ENCODE data around the gene ATG7. TPM values are rescaled to one million over a fixed set of nuclear protein-coding genes. Genes with fewer than 3 reads are reported as not detected.

The ATG7 gene
- total RNA-seq, 1 donor from 2014 or later = 31.3 TPM

GRCh38 chr3:11245827-11246662 is 26.2 kb upstream of the ATG7 start:
- DNase-seq (ENCODE audit: low read depth) = no peak

DNA sequence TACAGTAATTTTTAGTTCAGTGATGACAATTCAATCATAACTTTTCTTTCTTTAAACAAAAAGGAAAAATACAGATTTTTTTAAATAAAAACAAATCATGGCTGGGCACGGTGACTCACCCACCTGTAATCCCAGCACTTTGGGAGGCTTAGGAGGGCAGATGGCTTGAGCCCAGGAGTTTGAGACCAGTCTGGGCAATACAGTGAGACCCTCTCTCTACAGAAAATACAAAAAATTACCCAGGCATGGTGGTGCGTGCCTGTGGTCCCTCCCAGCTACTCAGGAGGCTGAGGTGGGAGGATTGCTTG is 25.6 kb upstream of the ATG7 start:
- no peak for DNase-seq (ENCODE audit: low read depth)
- Histone ChIP-seq H3K4me3 (ENCODE audit: low read depth, low read length) (no peak overlapping the region), H3K27me3 (ENCODE audit: control insufficient read depth, insufficient read depth, low read length) (no peaks in the 10 kb centered on the region), H3K36me3 (ENCODE audit: control insufficient read depth, insufficient read depth, low read length) (no peaks in the 10 kb centered on the region)
- TF ChIP-seq, protein P1, sequence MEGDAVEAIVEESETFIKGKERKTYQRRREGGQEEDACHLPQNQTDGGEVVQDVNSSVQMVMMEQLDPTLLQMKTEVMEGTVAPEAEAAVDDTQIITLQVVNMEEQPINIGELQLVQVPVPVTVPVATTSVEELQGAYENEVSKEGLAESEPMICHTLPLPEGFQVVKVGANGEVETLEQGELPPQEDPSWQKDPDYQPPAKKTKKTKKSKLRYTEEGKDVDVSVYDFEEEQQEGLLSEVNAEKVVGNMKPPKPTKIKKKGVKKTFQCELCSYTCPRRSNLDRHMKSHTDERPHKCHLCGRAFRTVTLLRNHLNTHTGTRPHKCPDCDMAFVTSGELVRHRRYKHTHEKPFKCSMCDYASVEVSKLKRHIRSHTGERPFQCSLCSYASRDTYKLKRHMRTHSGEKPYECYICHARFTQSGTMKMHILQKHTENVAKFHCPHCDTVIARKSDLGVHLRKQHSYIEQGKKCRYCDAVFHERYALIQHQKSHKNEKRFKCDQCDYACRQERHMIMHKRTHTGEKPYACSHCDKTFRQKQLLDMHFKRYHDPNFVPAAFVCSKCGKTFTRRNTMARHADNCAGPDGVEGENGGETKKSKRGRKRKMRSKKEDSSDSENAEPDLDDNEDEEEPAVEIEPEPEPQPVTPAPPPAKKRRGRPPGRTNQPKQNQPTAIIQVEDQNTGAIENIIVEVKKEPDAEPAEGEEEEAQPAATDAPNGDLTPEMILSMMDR (IDR thresholded peaks at IDR 0.05; ENCODE audit: insufficient read depth, low read length, poor library complexity, severe bottlenecking) = no peak

More at GRCh38 chr3:11245827-11246662, 26.2 kb upstream of the ATG7 start:
- TF ChIP-seq, protein P1 (IDR thresholded peaks at IDR 0.05; ENCODE audit: insufficient read depth, low read length, poor library complexity, severe bottlenecking) = no peak
- Histone ChIP-seq H3K4me3 (ENCODE audit: low read depth, low read length) (no peak overlapping the region), H3K36me3 (ENCODE audit: control insufficient read depth, insufficient read depth, low read length) (no peaks in the 10 kb centered on the region), H3K27me3 (ENCODE audit: control insufficient read depth, insufficient read depth, low read length) (no peaks in the 10 kb centered on the region)

- TF ChIP-seq, protein P1 (IDR thresholded peaks at IDR 0.05; ENCODE audit: insufficient read depth, low read length, poor library complexity, severe bottlenecking) = no peak
- Histone ChIP-seq H3K4me3 (ENCODE audit: low read depth, low read length) (no peak overlapping the region), H3K36me3 (ENCODE audit: control insufficient read depth, insufficient read depth, low read length) (no peaks in the 10 kb centered on the region), H3K27me3 (ENCODE audit: control insufficient read depth, insufficient read depth, low read length) (no peaks in the 10 kb centered on the region)
- DNase-seq (ENCODE audit: low read depth) = no peak
These were observed 24.8 kb upstream of the ATG7 start for GRCh38 chr3:11247362-11247761.

GRCh38 chr3:11248596-11248995 is 23.6 kb upstream of the ATG7 start:
- Histone ChIP-seq H3K36me3 (ENCODE audit: control insufficient read depth, insufficient read depth, low read length) (no peaks in the 10 kb centered on the region), H3K27me3 (ENCODE audit: control insufficient read depth, insufficient read depth, low read length) (no peaks in the 10 kb centered on the region), H3K4me3 (ENCODE audit: low read depth, low read length) (no peak overlapping the region)
- TF ChIP-seq, protein P1 (IDR thresholded peaks at IDR 0.05; ENCODE audit: insufficient read depth, low read length, poor library complexity, severe bottlenecking) = no peak
- DNase-seq (ENCODE audit: low read depth) = no peak

GRCh38 chr3:11250902-11251806 is 21.0 kb upstream of the ATG7 start:
- no peaks in the 10 kb centered on the region for H3K27me3 ChIP-seq (ENCODE audit: control insufficient read depth, insufficient read depth, low read length)
- TF ChIP-seq, protein P1 (IDR thresholded peaks at IDR 0.05; ENCODE audit: insufficient read depth, low read length, poor library complexity, severe bottlenecking) = no peak
- no peaks in the 10 kb centered on the region for H3K36me3 ChIP-seq (ENCODE audit: control insufficient read depth, insufficient read depth, low read length)
- DNase-seq (ENCODE audit: low read depth) = no peak
- no peak overlapping the region for H3K4me3 ChIP-seq (ENCODE audit: low read depth, low read length)

Measured in kidney epithelial cell (primary cell).